ENCODE measurements around the gene WDR83. TPM values are rescaled to one million over a fixed set of nuclear protein-coding genes. Genes with fewer than 3 reads are reported as not detected.
"Not testable (repeated sequence)": the region's sequence is repeated elsewhere in the genome, so short reads cannot be mapped to it uniquely, and the experiment has no call there.

WDR83 gene
- total RNA-seq, 2 experiments from 2014 or later, result 14.4 to 19.6 TPM

DNA sequence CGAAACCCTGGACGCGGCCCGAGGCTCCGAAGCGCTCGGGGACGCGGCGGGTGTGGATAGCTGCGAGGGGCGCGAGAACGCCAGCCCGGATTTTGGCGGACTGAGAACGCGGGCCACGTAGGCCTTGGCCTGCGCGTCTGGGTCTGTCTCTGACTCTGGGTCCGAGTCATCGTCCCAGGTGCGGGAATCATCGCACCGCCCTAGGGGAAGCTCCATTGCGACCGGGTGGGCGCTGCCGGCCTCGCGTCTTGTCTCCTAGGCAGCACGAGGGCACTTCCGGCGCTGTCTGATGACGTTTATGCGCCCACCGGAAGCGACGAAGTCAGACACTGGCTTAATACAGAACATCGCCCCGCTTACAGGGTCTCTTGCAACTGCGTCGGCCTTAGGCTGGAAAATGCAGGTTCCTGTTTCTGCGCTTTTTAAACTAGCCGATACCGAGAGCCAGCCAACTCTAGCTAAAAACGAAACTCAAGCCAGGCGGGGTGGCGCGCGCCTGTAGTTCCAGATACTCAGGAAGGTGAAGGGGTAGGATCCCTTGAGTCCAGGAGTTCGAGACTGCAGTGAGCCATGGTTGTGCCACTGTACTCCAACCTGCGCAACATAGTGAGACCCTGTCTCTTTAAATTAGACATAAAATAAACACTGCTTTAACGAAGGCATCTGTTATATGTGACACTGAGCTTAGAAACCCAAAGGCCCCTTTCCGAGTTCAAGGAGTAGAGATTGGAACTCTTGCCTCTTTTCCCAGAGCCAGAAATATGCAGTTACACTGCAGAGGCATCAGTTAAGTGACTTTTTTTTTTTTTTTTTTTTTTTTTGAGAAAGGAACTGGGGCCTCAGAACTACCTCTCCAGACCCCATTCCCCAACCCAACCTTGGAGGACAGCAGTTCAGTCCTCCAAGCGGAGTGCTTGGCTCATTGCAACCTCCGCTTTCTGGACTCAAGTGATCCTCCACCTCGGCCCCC, 30.0 kb downstream of the WDR83 start, which contains the start of gene FBXW9:
Gene FBXW9, minus strand, starts transcription at position 266 of the 970 bp plus-strand sequence. Its CDS starts 50 bp downstream, at position 216.
- Mint-ChIP-seq H3K27ac (peak within 1 kb of the TSS; percentile 97), H3K36me3 (ENCODE audit: low read depth) (peaks cover 13% of the 10 kb centered on the region), H3K4me1 (peaks cover 24% of the 10 kb centered on the region), H3K4me3 (peak within 1 kb of the TSS; percentile 92), H3K27me3 (no peaks in the 10 kb centered on the region), H3K9me3 (no peaks in the 10 kb centered on the region)
- POLR2A ChIA-PET, result no interaction called here
- CTCF ChIA-PET, result interaction anchor here (1.2 to 2.4 kb wide), 6 partner anchors 9 to 151 kb away, joined by 3 to 7 read pairs (median 4); no protein-coding TSS in a partner anchor
- peak; percentile 97 for DNase-seq

- Mint-ChIP-seq H3K27ac (peak overlapping the region; percentile 97), H3K36me3 (ENCODE audit: low read depth) (peaks cover 14% of the 10 kb centered on the region), H3K4me3 (peak overlapping the region; percentile 58), H3K4me1 (peaks cover 24% of the 10 kb centered on the region)
- DNase-seq, H3K9me3 Mint-ChIP-seq, POLR2A ChIA-PET, H3K27me3 Mint-ChIP-seq: not testable (repeated sequence)
- CTCF ChIA-PET, result interaction anchor here (1.2 to 1.6 kb wide), 5 partner anchors 8 to 150 kb away, joined by 3 to 5 read pairs (median 4); no protein-coding TSS in a partner anchor
Measured at GRCh38 chr19:12697425-12697824, 30.8 kb downstream of the WDR83 start.

DNA sequence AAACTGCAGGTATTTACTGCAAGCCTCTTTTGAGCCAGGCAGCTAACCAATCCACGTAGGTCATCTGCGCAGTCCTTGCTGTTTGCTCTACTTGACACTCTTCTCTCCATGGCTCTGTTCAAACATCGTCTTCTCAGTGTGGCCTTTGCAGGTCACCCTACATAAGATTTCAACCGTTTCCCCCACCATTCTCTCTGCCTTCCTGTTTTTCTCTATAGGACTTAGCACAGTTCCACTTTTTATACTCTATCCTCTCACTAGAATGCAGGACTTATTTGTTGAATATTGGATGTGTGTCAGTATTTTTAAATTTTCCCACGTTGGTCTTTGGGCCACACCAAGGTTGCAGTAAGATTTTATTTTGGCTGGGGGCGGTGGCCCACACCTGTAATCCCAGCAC, 31.5 kb downstream of the WDR83 start:
- peak overlapping the region; percentile 62 for H3K4me3 Mint-ChIP-seq
- no peaks in the 10 kb centered on the region for H3K27me3 Mint-ChIP-seq
- DNase-seq, result no peak
- no peaks in the 10 kb centered on the region for H3K9me3 Mint-ChIP-seq
- peak overlapping the region; percentile 78 for H3K27ac Mint-ChIP-seq
- ChIA-PET POLR2A (no interaction called here), CTCF (no interaction called here)
- H3K36me3 Mint-ChIP-seq (ENCODE audit: low read depth), result peaks cover 17% of the 10 kb centered on the region
- H3K4me1 Mint-ChIP-seq, result peaks cover 24% of the 10 kb centered on the region

DNA sequence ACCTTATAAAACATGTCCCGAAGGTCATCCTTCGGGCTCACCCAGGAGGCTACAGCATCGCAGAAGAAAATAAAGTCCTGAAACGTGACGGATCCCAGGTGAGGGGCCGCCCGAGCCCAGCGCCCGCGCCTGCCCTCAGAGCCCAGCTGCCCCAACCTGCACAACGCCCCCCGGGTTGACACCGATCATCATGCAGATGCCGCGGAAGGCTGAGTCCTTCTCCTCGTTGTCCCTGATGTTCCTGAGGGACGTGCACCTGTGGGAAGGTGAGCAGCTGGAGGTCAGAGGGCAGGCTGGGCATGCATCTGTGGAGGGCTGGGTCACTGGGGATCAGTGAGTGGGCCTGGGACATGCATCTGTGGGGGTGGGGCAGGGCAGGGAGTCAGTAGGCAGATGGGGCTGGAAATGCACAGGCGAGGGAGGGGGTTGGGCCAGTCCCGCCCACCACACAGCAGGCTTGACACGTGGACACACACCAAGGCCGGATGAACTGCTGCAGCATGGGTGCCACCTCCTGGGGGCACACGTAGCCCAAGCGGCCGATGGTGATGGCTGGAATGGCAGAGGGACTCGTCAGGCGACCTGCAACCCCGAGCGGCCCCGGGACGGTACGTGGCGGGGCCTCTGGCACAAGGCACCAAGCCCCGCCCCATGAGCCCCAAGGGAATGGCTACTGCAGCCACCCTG, 35.1 kb downstream of the WDR83 start:
- Mint-ChIP-seq H3K27ac (no peak overlapping the region), H3K4me1 (peaks cover 6% of the 10 kb centered on the region), H3K9me3 (no peaks in the 10 kb centered on the region), H3K27me3 (no peaks in the 10 kb centered on the region), H3K4me3 (no peak overlapping the region), H3K36me3 (ENCODE audit: low read depth) (peaks cover 38% of the 10 kb centered on the region)
- POLR2A ChIA-PET, result interaction anchor here (0.6 kb wide), 1 partner anchor 57 kb away, joined by 4 read pairs; no protein-coding TSS in a partner anchor
- CTCF ChIA-PET, result no interaction called here
- no peak for DNase-seq

DNA sequence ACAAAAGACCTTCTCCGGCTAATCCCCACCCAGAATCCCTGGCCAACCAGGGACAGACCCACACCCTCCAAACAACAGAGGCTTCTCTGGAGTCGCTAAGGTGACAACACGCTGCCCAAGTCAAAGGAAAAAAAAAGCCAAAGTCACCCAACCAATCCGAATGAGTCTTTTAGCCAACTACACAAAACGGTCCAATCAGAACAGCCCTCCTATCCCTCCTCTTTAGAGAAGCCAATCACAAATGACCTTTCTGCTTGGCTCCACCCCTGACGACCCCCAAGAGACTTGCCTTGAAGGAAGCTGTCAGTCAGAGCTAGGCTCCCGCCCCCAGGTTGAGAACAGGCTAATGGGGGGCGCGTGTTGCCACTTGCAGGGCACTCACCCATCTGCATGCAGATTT, 36.4 kb downstream of the WDR83 start:
- Mint-ChIP-seq H3K4me3 (no peak overlapping the region), H3K4me1 (peaks cover 2% of the 10 kb centered on the region), H3K9me3 (no peaks in the 10 kb centered on the region), H3K27ac (no peak overlapping the region), H3K36me3 (ENCODE audit: low read depth) (peaks cover 42% of the 10 kb centered on the region), H3K27me3 (no peaks in the 10 kb centered on the region)
- POLR2A ChIA-PET, result no interaction called here
- DNase-seq, result no peak
- CTCF ChIA-PET, result interaction anchor here (1.5 kb wide), 1 partner anchor 94 kb away, joined by 3 read pairs; no protein-coding TSS in a partner anchor

- Mint-ChIP-seq H3K27me3 (no peaks in the 10 kb centered on the region), H3K9me3 (no peaks in the 10 kb centered on the region), H3K4me1 (no peaks in the 10 kb centered on the region), H3K27ac (no peak overlapping the region), H3K36me3 (ENCODE audit: low read depth) (peaks cover 40% of the 10 kb centered on the region), H3K4me3 (no peak overlapping the region)
- DNase-seq, result no peak
- CTCF ChIA-PET, result interaction anchor here (1.6 kb wide), 1 partner anchor 8 kb away, joined by 3 read pairs; the partner anchor contains the start of gene FBXW9
- POLR2A ChIA-PET, result no interaction called here
Measured at GRCh38 chr19:12705169-12705568, 38.6 kb downstream of the WDR83 start.

DNA sequence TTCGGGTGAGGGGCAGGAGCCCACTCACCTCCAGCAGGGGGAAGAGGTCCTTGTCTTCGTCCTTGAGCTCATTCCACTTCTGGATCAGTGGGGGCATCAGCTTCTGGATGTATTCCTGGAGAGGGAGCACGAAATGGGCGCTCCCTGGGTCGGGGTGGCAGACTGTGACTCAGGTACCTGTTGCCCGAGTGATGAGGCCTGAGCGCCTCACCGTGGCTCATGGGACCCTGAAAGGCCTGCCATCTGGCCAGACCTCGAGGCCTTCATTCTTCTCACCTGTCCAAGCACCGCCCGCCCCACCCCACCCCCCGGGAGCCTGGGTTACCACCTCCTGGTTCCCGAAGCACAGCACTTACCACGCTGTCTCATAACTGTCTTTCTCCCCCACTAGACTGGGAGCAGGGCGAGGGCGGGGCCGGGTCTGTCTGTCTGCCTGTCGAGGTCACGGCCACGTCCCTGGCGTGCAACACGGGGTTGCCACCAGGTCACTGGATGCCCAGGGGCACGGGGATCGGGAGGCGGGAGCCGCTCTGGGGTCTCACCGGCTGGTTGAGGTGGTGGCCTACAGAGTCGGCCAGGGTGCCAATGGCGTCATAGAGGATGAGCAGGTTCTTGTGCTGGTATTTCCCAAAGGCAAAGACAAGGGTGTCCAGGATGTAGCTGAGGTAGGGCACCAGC, 39.2 kb downstream of the WDR83 start:
- H3K36me3 Mint-ChIP-seq (ENCODE audit: low read depth), result peaks cover 46% of the 10 kb centered on the region
- ChIA-PET CTCF (interaction anchor here (1.6 kb wide), 1 partner anchor 9 kb away, joined by 3 read pairs; the partner anchor contains the start of gene FBXW9), POLR2A (interaction anchor here (0.5 to 0.6 kb wide), 2 partner anchors 11 to 108 kb away, joined by 3 to 4 read pairs; no protein-coding TSS in a partner anchor)
- DNase-seq, result no peak
- no peak overlapping the region for H3K27ac Mint-ChIP-seq
- no peak overlapping the region for H3K4me3 Mint-ChIP-seq
- H3K9me3 Mint-ChIP-seq, result no peaks in the 10 kb centered on the region
- H3K4me1 Mint-ChIP-seq, result no peaks in the 10 kb centered on the region
- H3K27me3 Mint-ChIP-seq, result no peaks in the 10 kb centered on the region

GRCh38 chr19:12706332-12706718, 39.7 kb downstream of the WDR83 start:
- ChIA-PET POLR2A (interaction anchor here (0.6 kb wide), 1 partner anchor 11 kb away, joined by 3 read pairs; no protein-coding TSS in a partner anchor), CTCF (interaction anchor here (1.6 kb wide), 1 partner anchor 9 kb away, joined by 3 read pairs; the partner anchor contains the start of gene FBXW9)
- Mint-ChIP-seq H3K27ac (no peak overlapping the region), H3K4me3 (no peak overlapping the region), H3K9me3 (no peaks in the 10 kb centered on the region), H3K4me1 (no peaks in the 10 kb centered on the region), H3K36me3 (ENCODE audit: low read depth) (peaks cover 46% of the 10 kb centered on the region), H3K27me3 (no peaks in the 10 kb centered on the region)
- DNase-seq, result no peak

- no peaks in the 10 kb centered on the region for H3K9me3 Mint-ChIP-seq
- no peak for DNase-seq
- no peaks in the 10 kb centered on the region for H3K4me1 Mint-ChIP-seq
- POLR2A ChIA-PET, result no interaction called here
- no peaks in the 10 kb centered on the region for H3K27me3 Mint-ChIP-seq
- peaks cover 48% of the 10 kb centered on the region for H3K36me3 Mint-ChIP-seq (ENCODE audit: low read depth)
- CTCF ChIA-PET, result interaction anchor here (0.6 to 1.0 kb wide), 5 partner anchors 14 to 550 kb away, joined by 3 to 5 read pairs (median 4); no protein-coding TSS in a partner anchor
- no peak overlapping the region for H3K4me3 Mint-ChIP-seq
- no peak overlapping the region for H3K27ac Mint-ChIP-seq
Measured at GRCh38 chr19:12708641-12709040, 42.0 kb downstream of the WDR83 start.

DNA sequence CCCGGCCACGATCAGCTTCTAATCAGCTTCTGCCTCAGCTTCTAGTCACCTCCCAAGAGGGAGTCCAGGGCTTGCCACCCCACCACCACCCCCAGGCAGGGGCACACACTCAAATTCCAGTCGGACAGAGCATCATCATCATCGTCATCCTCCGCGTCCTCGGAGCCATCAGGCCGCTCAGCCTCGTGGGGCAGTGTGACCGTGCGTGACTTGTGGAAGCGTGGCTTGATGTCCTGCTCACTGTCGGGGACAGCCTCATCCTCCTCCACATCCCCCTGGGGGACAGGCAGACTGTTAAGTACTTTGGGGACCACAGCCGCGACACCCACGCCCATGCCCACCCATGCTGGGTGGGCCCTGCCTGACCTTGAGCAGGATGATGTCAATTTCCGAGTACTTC, 44.6 kb downstream of the WDR83 start:
- no peak for DNase-seq
- Mint-ChIP-seq H3K9me3 (no peaks in the 10 kb centered on the region), H3K36me3 (ENCODE audit: low read depth) (peaks cover 50% of the 10 kb centered on the region), H3K27me3 (no peaks in the 10 kb centered on the region), H3K27ac (no peak overlapping the region), H3K4me1 (no peaks in the 10 kb centered on the region), H3K4me3 (no peak overlapping the region)
- CTCF ChIA-PET, result no interaction called here
- POLR2A ChIA-PET, result no interaction called here

DNA sequence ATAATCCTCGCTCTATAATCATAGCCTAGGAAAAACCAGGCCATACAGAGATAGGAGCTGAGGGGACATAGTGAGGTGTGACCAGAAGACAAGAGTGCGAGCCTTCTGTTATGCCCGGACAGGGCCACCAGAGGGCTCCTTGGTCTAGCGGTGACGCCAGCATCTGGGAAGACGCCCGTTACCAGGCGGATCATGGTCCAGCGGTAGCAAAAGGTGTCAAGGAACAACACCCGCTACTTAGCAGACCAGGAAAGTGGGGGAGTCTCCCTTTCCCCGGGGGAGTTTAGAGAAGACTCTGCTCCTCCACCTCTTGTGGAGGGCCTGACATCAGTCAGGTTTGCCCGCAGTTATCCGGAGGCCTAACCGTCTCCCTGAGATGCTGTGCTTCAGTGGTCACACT, 45.5 kb downstream of the WDR83 start:
- H3K4me3 Mint-ChIP-seq, H3K9me3 Mint-ChIP-seq, H3K4me1 Mint-ChIP-seq, H3K27ac Mint-ChIP-seq, DNase-seq, CTCF ChIA-PET, POLR2A ChIA-PET, H3K27me3 Mint-ChIP-seq: not testable (repeated sequence)
- H3K36me3 Mint-ChIP-seq (ENCODE audit: low read depth), result peaks cover 46% of the 10 kb centered on the region

DNA sequence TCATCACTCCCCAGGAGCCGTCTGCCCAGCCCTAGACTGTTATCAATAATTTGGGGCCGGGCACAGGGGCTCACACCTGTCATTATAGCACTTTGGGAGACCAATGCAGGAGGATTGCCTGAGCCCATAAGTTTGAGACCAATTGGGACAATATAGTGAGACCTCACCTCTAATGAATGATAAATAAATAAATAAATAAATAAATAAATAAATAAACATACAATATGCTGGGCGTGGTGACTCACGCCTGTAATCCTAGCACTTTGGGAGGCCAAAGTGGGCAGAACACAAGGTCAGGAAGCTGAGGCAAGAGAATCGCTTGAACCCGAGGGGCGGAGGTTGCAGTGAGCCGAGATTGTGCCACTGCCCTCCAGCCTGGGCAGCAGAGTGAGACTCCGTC, 46.7 kb downstream of the WDR83 start:
- CTCF ChIA-PET, result interaction anchor here (1.0 to 1.4 kb wide), 2 partner anchors 9 to 45 kb away, joined by 3 read pairs; no protein-coding TSS in a partner anchor
- H3K4me3 Mint-ChIP-seq, H3K27me3 Mint-ChIP-seq, H3K27ac Mint-ChIP-seq, POLR2A ChIA-PET, H3K4me1 Mint-ChIP-seq, DNase-seq, H3K9me3 Mint-ChIP-seq: not testable (repeated sequence)
- peaks cover 47% of the 10 kb centered on the region for H3K36me3 Mint-ChIP-seq (ENCODE audit: low read depth)

Data from activated CD4-positive, alpha-beta T cell treated with anti-CD3 and anti-CD28 coated beads, Interleukin-2, amount 10 ng/mL, durations not matched to agents 7 days and 5 days (primary cell).